ENCODE measurements around the gene FAM81B. TPM values are rescaled to one million over a fixed set of nuclear protein-coding genes. Genes with fewer than 3 reads are reported as not detected.

Gene FAM81B
- total RNA-seq, 1 experiment from 2014 or later, result not detected

GRCh38 chr5:95414451-95414850 lies 23.3 kb downstream of the FAM81B start:
- TF ChIP-seq ZNF512 (CRISPR knock-in tag; IDR thresholded peaks at IDR 0.05; ENCODE audit: borderline replicate concordance) (no peak), SP1 (CRISPR knock-in tag; conservative IDR thresholded peaks at IDR 0.05) (no peak), CREB1 (CRISPR knock-in tag; IDR thresholded peaks at IDR 0.05) (no peak), ATF1 (CRISPR knock-in tag; IDR thresholded peaks at IDR 0.05) (no peak), CREM (CRISPR knock-in tag; IDR thresholded peaks at IDR 0.05) (no peak), PRDM15 (CRISPR knock-in tag; IDR thresholded peaks at IDR 0.05) (no peak), OVOL2 (CRISPR knock-in tag; IDR thresholded peaks at IDR 0.05; ENCODE audit: borderline replicate concordance) (no peak), ERG (CRISPR knock-in tag; IDR thresholded peaks at IDR 0.05) (no peak), ZNF138 (CRISPR knock-in tag; conservative IDR thresholded peaks at IDR 0.05) (no peak), TP53 (CRISPR knock-in tag; IDR thresholded peaks at IDR 0.05) (no peak), ZNF281 (CRISPR knock-in tag; IDR thresholded peaks at IDR 0.05) (no peak), ESRRA (CRISPR knock-in tag; IDR thresholded peaks at IDR 0.05; ENCODE audit: borderline replicate concordance) (no peak), ZNF121 (CRISPR knock-in tag; IDR thresholded peaks at IDR 0.05) (no peak), GTF2I (CRISPR knock-in tag; conservative IDR thresholded peaks at IDR 0.05) (no peak), ZNF416 (CRISPR knock-in tag; IDR thresholded peaks at IDR 0.05) (no peak), JAZF1 (CRISPR knock-in tag; IDR thresholded peaks at IDR 0.05) (no peak)
- Mint-ChIP-seq H3K9me3 (no peaks in the 10 kb centered on the region), H3K27me3 (ENCODE audit: low read depth) (no peaks in the 10 kb centered on the region)

GRCh38 chr5:95417971-95418370 lies 26.8 kb downstream of the FAM81B start:
- CTCF ChIA-PET, result no interaction called here
- no peak for ATAC-seq
- TF ChIP-seq GABPB1 (CRISPR knock-in tag; IDR thresholded peaks at IDR 0.05) (no peak), ZNF396 (CRISPR knock-in tag; IDR thresholded peaks at IDR 0.05; ENCODE audit: borderline replicate concordance) (no peak), ERG (CRISPR knock-in tag; IDR thresholded peaks at IDR 0.05) (no peak), ZNF423 (CRISPR knock-in tag; IDR thresholded peaks at IDR 0.05) (no peak), RELA (CRISPR knock-in tag; IDR thresholded peaks at IDR 0.05; ENCODE audit: borderline replicate concordance) (no peak), PREB (CRISPR knock-in tag; IDR thresholded peaks at IDR 0.05; ENCODE audit: borderline replicate concordance) (no peak), RORB (CRISPR knock-in tag; IDR thresholded peaks at IDR 0.05) (no peak), ZNF219 (CRISPR knock-in tag; IDR thresholded peaks at IDR 0.05; ENCODE audit: borderline replicate concordance) (no peak)

More at GRCh38 chr5:95414451-95414850, 23.3 kb downstream of the FAM81B start:
- DNase-seq (ENCODE audit: low spot score), result no peak
- ChIA-PET POLR2A (no interaction called here), CTCF (no interaction called here)
- Mint-ChIP-seq H3K36me3 (no peaks in the 10 kb centered on the region), H3K4me3 (no peak overlapping the region), H3K4me1 (peaks cover 5% of the 10 kb centered on the region; the same call in 1 of the 2 replicates), H3K27ac (no peak overlapping the region)
- no peak for ATAC-seq

More at GRCh38 chr5:95417971-95418370, 26.8 kb downstream of the FAM81B start:
- H3K9me3 Mint-ChIP-seq, result no peaks in the 10 kb centered on the region
- H3K4me3 Mint-ChIP-seq, result no peak overlapping the region
- H3K4me1 Mint-ChIP-seq, result peaks cover 5% of the 10 kb centered on the region; the same call in 1 of the 2 replicates
- no peak overlapping the region for H3K27ac Mint-ChIP-seq
- no peak for DNase-seq (ENCODE audit: low spot score)
- H3K36me3 Mint-ChIP-seq, result no peaks in the 10 kb centered on the region
- POLR2A ChIA-PET, result no interaction called here
- H3K27me3 Mint-ChIP-seq (ENCODE audit: low read depth), result no peaks in the 10 kb centered on the region
